HuH-7.5 (cell line): ENCODE results near the gene ETHE1.
"Not testable (repeated sequence)": the region's sequence is repeated elsewhere in the genome, so short reads cannot be mapped to it uniquely, and the experiment has no call there.

Source experiments
- DNase-seq: peaks from one replicate; pipeline ENCODE4 v3.0.0; 2011; ENCODE audit warnings: low spot score

The ETHE1 gene

GRCh38 chr19:43551399-43552197 lies 24.6 kb upstream of the ETHE1 start:
- no peak for DNase-seq

DNA sequence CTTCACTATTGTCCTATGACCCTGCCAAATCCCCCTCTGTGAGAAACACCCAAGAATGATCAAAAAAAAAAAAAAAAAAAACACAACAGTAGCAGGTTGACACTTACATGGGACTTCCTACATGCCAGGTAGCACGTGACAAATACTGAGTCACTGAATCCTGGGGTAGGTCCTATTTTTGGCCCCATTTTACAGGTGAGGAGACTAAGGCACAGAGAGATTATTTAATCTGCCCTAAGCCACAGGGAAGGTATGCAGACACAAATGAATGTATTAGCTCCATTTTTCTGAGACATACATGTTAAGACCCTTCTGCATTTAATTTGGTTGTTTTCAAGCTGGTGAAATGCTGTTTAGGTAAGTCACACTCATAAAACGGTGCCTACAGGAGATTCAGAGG lies 21.7 kb upstream of the ETHE1 start:
- DNase-seq, result no peak

- DNase-seq, result not testable (repeated sequence)
Observed at GRCh38 chr19:43547926-43548325, 20.9 kb upstream of the ETHE1 start.

DNA sequence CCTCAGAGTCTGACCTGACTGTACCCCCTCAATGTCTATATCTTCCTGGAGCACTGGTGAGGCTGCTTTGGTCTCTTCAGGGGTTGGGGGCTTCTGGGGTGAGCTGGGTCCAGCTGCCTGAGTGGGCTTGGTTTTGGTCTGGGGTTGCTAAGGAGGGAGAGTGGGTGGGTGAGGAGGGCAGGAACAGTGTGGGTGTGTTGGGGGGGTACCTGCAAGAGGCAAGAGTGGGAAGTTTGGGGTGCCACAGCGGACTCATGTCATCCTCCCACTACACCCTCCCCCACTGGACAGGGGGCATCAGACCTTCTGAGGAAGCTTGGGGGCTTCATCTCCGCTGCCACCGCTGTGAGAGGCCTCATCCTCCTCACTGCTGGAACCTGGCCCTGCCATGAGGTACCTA lies 19.6 kb upstream of the ETHE1 start:
- no peak for DNase-seq

- DNase-seq, result no peak
Observed at GRCh38 chr19:43545981-43546380, 19.0 kb upstream of the ETHE1 start.

- no peak for DNase-seq
Observed at GRCh38 chr19:43545276-43545675, 18.3 kb upstream of the ETHE1 start.

DNA sequence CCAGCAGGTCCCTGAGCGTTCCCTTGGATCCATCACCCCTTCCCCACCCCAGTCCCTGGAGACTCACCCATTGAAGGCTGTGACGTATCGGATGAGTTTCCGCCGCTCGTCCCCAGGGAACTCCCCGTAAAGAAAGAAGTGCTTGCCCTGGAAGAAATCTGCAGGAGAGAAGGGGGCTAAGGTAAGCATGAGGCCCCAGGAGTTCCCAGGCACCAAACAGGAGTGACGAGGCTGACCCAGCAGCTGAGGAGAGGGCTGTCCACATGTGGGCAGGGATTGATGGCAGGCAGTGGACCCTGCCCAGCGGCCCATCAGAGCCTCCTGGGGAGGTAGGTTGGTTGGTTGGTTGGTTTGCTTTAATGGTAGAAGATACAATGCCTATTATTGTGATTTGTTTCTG lies 17.1 kb upstream of the ETHE1 start:
- DNase-seq, result no peak

DNA sequence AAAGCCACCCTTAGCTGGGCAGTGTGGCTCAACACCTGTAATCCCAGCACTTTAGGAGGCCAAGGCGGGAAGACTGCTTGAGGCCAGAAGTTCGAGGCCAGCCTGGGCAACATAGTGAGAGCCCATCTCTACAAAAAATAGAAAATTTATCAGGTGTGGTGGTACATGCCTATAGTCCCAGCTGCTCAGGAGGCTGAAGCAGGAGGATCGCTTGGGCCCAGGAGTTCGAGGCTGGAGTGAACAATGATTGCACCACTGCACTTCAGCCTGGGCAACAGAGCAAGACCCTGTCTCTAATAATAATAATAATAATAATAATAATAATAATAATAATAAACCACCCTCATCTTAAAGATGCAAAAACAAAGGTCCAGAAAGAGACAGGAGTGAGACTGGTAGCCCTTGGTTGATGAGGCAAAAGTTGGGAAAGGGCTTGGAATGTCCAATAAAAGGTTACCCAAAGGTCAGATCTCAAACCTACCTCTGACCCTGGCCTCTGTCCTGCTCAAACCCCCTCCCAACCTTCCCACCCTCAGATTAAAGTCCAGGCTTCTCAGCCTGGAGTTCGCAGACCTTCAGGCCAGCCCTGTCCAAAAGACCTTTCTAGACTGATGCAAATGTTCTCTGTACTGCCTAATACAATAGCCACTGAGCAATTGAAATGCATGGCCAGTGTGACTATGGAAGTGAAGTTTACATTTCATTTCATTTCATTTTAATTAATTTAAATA lies 15.1 kb upstream of the ETHE1 start:
- DNase-seq, result no peak

GRCh38 chr19:43540381-43540780 lies 13.4 kb upstream of the ETHE1 start:
- no peak for DNase-seq

DNA sequence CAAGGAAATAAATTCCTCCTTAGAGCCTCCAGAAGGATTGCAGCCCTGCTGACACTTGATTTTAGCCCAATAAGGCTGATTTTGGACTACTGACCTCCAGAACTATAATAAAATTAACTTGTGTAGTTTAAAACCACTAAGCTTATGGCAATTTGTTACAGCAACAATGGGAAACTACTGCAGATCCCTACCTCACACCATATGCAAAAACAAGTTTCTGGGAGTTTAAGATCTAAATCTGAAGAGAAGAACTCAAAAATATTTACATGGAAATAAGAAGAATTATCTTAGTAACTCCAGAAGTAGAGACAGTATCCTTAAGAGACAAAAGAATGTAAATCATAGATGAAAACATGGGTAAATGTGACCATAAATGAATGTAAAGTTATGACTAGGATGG lies 11.9 kb upstream of the ETHE1 start:
- no peak for DNase-seq

- peak; percentile 71 for DNase-seq
Observed at GRCh38 chr19:43534816-43535761, 8.1 kb upstream of the ETHE1 start.

GRCh38 chr19:43534305-43534815 lies 7.4 kb upstream of the ETHE1 start:
- DNase-seq, result no peak

GRCh38 chr19:43533546-43534304 lies 6.7 kb upstream of the ETHE1 start:
- peak; percentile 98 for DNase-seq

DNA sequence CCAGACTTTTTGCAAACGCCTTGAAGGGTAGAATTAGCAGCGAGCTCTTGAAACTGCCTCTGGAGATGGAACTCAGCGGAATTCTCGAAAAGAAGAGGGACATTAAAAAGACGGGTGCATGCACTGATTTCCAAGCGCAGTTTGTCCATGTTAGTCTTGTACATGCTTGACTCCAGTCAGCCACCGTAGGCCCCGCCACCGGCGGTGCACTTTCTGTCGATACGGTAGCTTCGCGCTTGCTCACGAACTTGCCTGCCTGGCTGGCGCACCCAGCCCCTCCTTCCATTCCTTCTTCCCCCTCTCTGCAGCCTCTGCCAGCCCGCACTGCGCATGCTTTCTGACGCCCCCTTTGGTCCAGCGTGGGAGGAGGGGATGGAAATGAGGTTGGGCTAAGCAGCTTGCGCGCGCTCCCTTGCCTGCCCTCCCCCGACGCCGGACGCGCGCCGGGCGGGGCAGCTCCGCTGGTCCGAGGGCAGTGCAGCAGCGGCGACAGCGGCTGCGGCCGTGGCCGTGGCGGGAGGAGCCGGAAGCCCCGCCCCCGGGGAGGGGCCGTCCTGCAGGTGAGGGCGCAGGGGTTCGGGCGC lies 6.1 kb upstream of the ETHE1 start, which contains the start of gene ZNF575:
Gene ZNF575 (plus strand): TSS at position 227 of the 584 bp plus-strand sequence. CDS start 1,235 bp downstream, outside the sequence.
- DNase-seq, result peak; percentile 97

GRCh38 chr19:43532571-43532961 lies 5.6 kb upstream of the ETHE1 start:
- no peak for DNase-seq

DNA sequence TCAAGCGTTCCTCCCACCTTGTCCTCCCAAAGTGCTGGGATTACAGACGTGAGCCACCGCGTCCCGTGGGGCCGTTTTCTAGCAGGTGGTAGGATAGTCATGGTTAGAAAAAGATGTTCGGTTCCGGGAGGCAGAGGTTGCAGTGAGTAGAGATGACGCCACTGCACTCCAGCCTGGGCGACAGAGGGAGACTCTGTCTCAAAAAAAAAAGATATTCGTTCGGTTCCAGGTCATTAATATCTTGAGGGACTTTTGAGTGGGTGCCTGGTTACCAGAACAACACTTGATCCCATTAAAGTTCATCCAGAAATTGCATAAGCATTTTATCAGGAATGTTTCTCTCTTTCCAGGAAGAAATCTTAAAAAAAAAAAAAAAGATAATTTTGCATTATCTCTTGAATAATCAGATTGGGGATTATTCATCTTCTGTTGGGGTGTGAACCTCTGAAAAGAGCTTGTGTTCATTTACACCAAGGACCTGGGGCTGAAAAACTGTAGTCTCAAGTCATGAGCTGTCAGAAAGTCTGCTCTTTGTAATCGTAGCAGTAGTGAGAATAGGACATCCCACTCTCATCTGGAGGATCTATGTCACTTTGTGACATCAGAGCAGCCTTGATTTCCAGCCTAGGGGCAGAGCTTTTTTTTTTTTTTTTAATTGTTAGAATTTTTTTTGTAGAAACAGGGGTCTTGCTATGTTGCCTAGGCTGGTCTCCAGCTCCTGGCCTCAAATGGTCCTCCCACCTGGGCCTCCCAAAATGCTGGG lies 1.0 kb upstream of the ETHE1 start:
- DNase-seq, result no peak

- DNase-seq, result no peak
Observed at GRCh38 chr19:43525836-43526771, 897 bp downstream of the ETHE1 start.

GRCh38 chr19:43524922-43525835 lies 1.8 kb downstream of the ETHE1 start:
- peak; percentile 76 for DNase-seq
